Measurements from ENCODE around the gene C16orf87.
"Not testable (repeated sequence)": the region's sequence is repeated elsewhere in the genome, so short reads cannot be mapped to it uniquely, and the experiment has no call there.

Gene C16orf87

GRCh38 chr16:46797501-46797900 is 33.5 kb downstream of the C16orf87 start:
- DNase-seq, result no peak

GRCh38 chr16:46796764-46797269 is 34.2 kb downstream of the C16orf87 start:
- no peak for DNase-seq

- no peak for DNase-seq
These were observed 37.1 kb downstream of the C16orf87 start for GRCh38 chr16:46793841-46794240.

GRCh38 chr16:46790599-46791270 is 40.2 kb downstream of the C16orf87 start:
- no peak for DNase-seq

GRCh38 chr16:46789499-46790414 is 41.2 kb downstream of the C16orf87 start:
- peak; percentile 70 for DNase-seq

- no peak for DNase-seq
These were observed 42.0 kb downstream of the C16orf87 start for GRCh38 chr16:46788891-46789474.

GRCh38 chr16:46787909-46788308 is 43.1 kb downstream of the C16orf87 start:
- DNase-seq, result no peak

GRCh38 chr16:46785076-46785845 is 45.7 kb downstream of the C16orf87 start:
- no peak for DNase-seq

GRCh38 chr16:46784569-46784968 is 46.4 kb downstream of the C16orf87 start:
- DNase-seq, result not testable (repeated sequence)

- no peak for DNase-seq
These were observed 47.2 kb downstream of the C16orf87 start for GRCh38 chr16:46783800-46784199.

GRCh38 chr16:46782320-46782719 is 48.7 kb downstream of the C16orf87 start:
- no peak for DNase-seq

GRCh38 chr16:46777804-46778203 is 53.2 kb downstream of the C16orf87 start:
- DNase-seq, result no peak

- DNase-seq, result no peak
These were observed 55.8 kb downstream of the C16orf87 start for GRCh38 chr16:46775214-46775613.

GRCh38 chr16:46774743-46775177 is 56.2 kb downstream of the C16orf87 start:
- DNase-seq, result no peak

GRCh38 chr16:46772463-46772862 is 58.5 kb downstream of the C16orf87 start:
- DNase-seq, result no peak

- DNase-seq, result no peak
These were observed 62.2 kb downstream of the C16orf87 start for GRCh38 chr16:46768809-46769208.

GRCh38 chr16:46765050-46765449 is 65.9 kb downstream of the C16orf87 start:
- no peak for DNase-seq

GRCh38 chr16:46763147-46763546 is 67.8 kb downstream of the C16orf87 start:
- DNase-seq, result no peak

- DNase-seq, result no peak
These were observed 68.4 kb downstream of the C16orf87 start for GRCh38 chr16:46762583-46762982.

GRCh38 chr16:46759309-46759708 is 71.7 kb downstream of the C16orf87 start:
- no peak for DNase-seq

GRCh38 chr16:46757339-46758050 is 73.5 kb downstream of the C16orf87 start:
- DNase-seq, result no peak

GRCh38 chr16:46756772-46757171 is 74.2 kb downstream of the C16orf87 start:
- no peak for DNase-seq
